G401 (cell line): ENCODE measurements around the gene MYO15A. TPM values are rescaled to one million over a fixed set of nuclear protein-coding genes. Genes with fewer than 3 reads are reported as not detected.

Experiments used
- DNase-seq: peaks from one replicate; pipeline ENCODE4 v3.0.0-alpha.2; 2015; ENCODE audit warnings: low spot score
- in situ Hi-C: cut with HindIII; loops from 2 replicates; pipeline ENCODE4 v1.10.0; 2016; ENCODE audit warnings: low sequenced_read_pairs, mixed read lengths
- total RNA-seq: library from RNA; depleted of rRNA; stranded (reverse); fragments of >200 nt; shearing (Covaris generic); gene quantifications from 2 replicates; pipeline ENCODE4 v1.2.3, GENCODE V29; 2014; rRNA removed

The MYO15A gene, protein sequence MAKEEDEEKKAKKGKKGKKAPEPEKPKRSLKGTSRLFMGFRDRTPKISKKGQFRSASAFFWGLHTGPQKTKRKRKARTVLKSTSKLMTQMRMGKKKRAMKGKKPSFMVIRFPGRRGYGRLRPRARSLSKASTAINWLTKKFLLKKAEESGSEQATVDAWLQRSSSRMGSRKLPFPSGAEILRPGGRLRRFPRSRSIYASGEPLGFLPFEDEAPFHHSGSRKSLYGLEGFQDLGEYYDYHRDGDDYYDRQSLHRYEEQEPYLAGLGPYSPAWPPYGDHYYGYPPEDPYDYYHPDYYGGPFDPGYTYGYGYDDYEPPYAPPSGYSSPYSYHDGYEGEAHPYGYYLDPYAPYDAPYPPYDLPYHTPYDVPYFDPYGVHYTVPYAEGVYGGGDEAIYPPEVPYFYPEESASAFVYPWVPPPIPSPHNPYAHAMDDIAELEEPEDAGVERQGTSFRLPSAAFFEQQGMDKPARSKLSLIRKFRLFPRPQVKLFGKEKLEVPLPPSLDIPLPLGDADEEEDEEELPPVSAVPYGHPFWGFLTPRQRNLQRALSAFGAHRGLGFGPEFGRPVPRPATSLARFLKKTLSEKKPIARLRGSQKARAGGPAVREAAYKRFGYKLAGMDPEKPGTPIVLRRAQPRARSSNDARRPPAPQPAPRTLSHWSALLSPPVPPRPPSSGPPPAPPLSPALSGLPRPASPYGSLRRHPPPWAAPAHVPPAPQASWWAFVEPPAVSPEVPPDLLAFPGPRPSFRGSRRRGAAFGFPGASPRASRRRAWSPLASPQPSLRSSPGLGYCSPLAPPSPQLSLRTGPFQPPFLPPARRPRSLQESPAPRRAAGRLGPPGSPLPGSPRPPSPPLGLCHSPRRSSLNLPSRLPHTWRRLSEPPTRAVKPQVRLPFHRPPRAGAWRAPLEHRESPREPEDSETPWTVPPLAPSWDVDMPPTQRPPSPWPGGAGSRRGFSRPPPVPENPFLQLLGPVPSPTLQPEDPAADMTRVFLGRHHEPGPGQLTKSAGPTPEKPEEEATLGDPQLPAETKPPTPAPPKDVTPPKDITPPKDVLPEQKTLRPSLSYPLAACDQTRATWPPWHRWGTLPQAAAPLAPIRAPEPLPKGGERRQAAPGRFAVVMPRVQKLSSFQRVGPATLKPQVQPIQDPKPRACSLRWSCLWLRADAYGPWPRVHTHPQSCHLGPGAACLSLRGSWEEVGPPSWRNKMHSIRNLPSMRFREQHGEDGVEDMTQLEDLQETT (N-terminal part only)
- not detected in 2 replicates for total RNA-seq

DNA sequence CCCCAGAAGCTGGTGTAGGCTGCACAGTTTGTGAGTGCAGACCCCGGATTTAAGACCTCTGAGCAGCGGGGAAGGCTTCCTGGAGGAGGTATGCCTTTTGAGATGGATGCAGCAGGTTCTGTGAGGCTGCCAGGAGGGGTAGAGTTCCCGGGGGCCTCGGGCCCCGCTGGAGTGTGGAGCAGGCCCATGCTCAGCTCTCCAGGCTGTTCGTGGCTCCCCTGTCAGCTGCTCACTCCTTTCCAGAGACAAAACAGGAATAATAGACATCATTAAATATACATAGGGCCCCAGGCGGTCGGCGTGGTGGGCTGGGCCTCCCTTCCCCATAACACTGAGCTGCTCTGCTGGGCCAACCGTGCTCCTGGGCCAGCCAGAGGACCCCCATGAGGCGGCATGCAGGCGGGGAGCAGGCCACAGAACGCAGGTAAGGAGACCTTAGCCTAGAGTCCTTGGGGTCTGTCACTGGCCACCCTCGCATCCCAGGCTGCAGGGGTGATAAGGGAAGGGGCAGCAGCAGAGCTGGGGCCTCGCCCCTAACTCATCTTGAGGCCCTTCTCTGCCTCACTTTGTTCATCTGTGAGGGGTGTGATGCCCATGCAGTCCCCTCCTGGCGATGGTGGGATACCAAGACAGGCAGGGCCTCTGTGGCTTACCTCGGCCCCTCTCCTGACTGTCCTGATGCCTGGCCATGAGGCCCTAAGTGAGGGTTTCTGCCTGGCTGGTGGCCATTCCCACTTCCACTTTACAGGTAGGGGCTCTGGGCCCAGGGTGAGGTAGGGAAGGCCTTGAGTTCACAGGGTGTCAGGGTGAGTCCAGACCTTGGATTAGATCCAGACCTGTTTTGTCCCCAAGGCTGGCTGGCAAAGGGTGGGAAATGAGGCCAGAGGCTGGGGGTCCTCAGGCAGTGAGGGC, at the start of gene MYO15A:
TSS of gene MYO15A (plus strand) at position 356 of the 912 bp plus-strand sequence. CDS start 10,045 bp downstream, outside the sequence.
- in situ Hi-C loops, result no loop called here
- no peak for DNase-seq

DNA sequence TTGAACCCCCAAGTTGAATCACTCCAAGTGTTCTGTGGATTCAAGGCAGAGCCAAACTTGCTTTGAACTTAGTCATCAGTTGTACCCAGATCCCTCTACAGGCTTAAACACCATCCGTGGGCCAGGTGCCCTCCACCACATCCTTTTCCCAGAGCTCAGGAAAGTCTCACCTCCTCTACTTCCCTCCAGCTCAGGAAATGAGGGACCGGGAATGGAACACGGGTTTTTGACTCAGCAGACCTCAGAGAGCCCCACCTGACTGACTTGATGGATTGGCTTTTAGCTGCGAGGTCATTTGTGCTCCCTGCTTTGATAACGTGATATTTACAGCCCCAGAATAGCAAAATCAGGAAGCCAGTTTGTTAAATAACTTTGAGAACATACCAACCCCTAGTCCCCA, 49.3 kb upstream of the MYO15A start:
- DNase-seq, result no peak
- in situ Hi-C loops, result no loop called here

DNA sequence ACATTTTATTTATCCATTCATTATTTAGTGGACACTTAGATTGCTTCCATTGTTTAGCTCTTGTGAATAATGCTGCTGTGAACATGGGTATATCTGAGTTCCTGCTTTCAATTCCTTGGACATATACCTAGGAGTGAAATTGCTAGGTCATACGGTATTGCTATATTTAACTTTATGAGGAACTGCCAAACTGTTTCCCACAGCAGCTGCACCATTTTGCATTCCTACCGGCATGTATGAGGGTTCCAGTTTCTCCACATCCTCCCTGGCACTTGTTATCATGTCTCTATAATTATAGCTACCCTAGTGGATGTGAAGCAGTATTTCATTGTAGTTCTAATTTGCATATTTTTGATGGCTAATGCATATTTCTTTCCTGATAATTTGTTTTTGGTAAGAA, 44.5 kb upstream of the MYO15A start:
- in situ Hi-C loops, result no loop called here
- no peak for DNase-seq

DNA sequence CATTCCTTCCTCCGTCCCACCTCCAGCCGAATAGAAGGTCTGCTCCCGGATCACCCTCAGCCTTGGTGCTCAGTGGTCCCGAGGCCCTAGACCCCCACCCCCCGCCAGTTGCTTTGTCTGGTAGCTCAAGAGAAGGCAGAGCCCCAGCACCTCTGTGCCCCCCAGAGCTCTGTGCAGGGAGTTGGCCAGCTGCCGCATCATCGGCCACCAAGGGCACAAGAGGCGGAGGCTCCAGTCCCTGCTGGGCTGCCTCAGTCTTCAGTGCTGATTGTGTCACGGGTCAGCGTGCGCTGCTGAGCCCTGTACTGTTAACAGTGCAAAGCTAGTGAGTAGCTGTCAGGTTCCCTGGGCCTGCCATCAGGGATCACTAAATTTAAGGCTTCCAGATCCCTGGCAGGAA, 43.0 kb upstream of the MYO15A start:
- in situ Hi-C loops, result no loop called here
- DNase-seq, result no peak

DNA sequence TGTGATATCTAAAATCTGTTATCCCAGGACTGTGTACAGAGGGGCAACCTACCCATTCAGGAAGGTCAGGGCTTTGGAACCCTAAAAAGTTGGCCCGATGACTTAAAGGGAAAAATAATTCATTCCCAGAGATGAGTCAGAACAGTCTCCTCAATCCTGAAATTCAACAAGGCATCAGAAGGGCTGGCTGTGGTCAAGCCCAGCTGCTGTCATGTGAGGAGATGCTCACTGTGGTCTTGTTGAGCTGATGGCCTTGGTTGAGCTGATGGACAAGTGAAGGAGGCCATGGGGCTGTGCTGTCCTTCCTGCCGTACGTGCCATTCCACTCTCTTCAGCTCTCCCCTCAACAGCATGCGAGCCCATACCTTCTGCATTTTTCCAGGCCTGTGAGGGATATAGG, 41.7 kb upstream of the MYO15A start:
- in situ Hi-C loops, result no loop called here
- DNase-seq, result no peak

DNA sequence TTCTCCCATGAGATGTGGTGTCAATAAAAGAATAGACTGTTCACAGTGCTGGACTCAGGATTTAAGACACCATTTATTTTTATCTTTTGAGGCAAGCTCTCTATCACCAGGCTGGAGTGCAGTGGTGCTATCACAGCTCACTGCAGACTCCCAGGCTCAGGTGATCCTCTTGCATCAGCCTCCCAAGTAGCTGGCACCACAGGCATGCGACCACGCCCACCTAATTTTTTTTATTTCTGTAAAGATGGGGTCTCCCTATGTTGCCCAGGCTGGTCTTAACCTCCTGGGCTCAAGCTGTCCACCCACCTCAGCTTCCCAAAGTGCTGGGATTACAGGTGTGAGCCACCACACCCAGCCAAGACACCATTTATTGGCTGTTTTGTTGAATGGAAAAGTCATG, 39.5 kb upstream of the MYO15A start:
- no peak for DNase-seq
- in situ Hi-C loops, result no loop called here

DNA sequence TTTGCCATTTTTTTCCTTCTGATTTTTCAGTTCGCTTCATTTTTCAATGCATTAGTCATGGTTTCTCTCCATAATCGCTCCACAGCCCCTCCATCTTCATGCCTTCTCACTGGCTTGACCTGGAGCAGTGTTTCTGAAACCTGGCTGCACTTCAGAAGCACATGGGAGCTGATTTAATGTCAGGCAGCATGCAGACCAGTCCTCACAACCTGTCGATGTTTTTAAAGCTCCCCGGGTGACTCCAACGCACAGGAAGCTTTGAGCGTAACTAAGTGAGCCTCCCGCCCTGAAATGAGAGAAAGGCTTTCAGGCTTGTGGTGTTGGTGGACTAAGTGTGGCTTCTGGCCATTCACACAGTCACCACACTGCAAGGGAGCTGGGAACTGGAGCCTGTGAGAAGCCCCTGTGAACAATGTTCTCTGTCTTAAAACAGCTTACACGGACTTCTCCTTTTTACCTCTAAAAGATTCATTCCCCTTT, 37.7 kb upstream of the MYO15A start:
- peak; percentile 41 for DNase-seq
- in situ Hi-C loops, result no loop called here

DNA sequence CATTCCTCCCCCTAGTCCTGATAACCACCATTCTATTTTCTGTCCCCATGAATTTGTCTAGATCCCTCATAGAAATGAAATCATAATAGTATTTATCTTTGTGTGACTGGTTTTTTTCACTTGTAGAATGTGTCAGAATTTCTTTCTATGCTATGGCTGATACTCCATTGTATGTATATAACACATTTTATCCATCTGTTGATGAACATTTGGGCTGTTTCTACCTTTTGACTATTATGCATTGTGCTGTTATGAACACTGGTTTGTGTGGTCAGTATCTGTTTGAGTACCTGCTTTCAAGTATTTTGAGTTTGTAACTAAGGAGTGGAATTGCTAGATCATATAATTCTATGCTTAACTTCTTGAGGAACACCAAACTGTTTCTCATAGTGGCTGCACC, 36.8 kb upstream of the MYO15A start:
- in situ Hi-C loops, result no loop called here
- no peak for DNase-seq

DNA sequence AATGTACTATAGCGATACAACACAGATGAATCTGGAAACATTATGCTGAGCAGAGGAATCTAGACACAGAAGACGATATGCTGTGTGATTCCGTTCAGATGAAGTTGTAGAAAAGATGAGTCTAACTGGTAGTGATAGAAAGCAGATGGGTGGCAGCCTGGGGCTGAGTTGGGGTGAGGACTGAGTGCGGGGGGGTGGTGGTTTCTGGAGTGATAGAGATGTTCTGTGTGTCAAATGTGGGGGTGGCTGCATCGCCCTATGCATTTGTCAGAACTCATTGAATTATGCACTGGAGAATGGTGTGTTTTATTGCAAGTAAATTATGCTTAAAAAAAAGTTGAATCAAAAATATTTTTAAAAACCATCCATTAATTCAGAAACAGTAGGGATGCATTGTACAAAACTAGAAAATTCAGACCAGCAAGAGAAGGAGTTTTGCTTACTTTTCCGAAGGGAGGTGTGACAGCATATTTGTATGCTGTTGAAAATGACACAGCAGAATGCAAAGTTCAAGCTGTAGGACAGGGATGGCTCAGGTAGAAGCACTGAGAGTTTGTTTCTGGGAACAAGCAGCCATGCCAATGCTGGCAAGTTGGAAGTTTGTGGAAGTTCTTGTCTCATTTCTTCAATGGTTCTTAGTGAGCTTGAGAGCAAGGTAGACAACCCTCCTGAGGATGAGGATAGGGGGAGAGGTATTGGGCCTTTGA, 33.8 kb upstream of the MYO15A start:
- no peak for DNase-seq
- in situ Hi-C loops, result no loop called here

DNA sequence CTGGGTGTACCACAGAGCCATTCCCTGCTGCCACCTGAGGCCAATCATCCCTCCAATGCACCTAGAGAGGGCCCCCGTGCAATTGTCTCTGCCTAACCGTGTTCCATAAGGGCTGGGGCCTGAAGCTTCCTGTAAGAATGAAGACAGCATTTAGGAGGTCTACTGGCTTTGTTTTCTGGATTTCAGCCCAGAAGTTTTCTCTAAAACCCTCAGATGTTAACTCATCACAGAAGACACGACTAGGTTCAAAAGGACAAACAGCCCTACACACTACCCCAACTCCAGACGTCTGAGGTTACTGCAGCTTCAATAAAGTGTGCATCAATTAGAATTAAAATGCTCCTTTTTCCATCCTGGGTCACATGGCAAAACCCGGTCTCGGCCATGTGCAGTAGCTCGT, 31.6 kb upstream of the MYO15A start:
- no peak for DNase-seq

DNA sequence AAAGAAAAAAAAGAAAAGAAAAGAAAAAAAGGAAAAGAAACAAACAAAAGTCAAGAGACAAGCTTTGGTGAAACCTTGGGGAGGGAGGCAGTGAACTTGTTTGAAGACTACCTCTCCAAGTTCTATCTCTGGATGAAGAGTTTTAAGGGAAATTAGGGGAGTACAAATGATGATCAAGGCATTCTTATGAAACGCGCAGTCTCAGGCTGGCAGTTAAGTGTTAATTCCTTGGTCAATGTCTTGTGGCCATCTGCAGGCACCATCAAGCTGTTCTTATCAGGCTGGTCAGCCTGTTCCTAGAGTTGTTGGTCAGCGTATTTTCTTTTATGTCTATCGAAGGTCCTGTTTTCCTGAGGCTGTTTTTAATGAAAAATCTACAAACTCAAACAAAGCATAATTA, 29.0 kb upstream of the MYO15A start:
- in situ Hi-C loops, result no loop called here
- no peak for DNase-seq

More for the DNA sequence above, 31.6 kb upstream of the MYO15A start:
- in situ Hi-C loops, result no loop called here

DNA sequence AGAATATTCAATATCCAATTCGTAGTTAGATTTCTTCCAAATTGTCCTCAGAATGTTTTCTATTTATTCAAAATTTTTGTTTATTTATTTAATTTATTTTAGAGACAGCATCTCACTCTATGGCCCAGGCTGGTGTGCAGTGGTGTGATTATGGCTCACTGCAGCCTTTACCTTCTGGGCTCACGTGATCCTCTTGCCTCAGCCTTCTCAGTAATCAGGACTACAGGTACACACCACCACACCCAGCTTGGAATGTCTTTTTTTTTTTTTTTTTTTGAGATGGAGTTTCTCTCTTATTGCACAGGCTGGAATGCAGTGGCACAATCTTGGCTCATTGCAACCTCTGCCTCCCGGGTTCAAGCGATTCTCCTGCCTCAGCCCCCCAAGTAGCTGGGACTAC, 24.3 kb upstream of the MYO15A start:
- in situ Hi-C loops, result no loop called here
- DNase-seq, result no peak

DNA sequence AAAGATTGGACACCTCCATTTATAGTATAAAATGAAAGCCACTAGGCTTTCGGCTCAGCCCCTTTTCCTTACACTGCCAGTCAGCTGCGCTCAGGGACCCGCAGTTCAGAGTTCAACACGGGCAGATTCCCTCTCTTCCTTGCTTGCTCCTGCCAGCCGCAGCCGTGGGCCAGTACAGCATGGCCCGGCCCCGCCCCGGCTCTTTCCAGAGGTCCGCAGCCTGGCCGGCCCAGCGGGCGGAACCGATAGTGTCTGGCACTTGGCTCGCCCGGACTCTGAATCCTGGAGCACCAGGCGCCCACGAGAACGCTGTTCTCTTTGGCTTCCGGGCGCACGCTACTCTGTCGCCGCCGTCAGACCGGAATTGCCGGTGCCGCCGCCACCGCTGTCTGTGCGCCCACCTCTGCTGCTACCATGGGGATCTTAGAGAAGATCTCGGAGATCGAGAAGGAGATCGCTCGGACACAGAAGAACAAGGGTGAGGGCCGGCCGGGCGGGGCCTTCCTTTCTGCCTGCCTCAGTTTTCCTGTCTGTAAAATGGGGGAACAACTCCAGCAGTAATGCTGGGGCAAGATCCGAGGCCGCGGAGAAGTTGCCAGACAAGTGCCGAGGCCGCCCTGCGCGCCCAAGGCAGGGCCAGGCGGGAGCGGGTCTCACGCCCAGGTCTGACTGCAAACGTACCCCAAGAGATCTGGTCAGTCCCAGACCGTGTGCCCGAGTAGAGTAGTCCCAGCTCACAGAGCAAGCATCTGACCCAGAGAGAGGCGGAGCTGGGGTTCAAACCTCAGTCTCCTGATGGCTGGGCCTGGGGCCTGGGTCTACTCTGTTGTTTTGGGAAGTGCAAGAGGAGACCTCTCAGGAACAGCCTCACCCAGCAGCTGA, 20.7 kb upstream of the MYO15A start, which contains the start of gene DRG2:
TSS of gene DRG2 (plus strand) at position 339 of the 882 bp plus-strand sequence. CDS start at position 415, 76 bp downstream.
- peak; percentile 89 for DNase-seq
- in situ Hi-C loops, result no loop called here

DNA sequence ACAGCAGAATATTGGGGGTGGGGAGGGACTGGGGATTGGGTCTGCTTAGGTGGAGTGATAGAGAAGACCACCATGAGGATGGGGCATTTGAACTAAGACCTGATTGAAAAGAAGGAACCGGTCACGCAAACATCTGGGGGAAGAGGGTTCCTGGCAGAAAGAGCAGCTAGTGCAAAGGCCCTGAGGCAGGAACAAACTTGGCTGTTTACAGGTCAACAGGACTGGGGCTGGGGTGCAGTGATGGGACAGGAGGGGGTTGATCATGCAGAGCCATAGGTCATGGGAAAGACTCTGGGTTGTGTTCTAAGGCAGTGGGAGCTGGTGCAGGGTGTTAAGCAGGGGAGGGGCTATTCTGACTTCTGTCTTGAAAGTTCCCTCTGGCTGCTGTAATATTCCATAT, 18.9 kb upstream of the MYO15A start:
- no peak for DNase-seq
- in situ Hi-C loops, result no loop called here

DNA sequence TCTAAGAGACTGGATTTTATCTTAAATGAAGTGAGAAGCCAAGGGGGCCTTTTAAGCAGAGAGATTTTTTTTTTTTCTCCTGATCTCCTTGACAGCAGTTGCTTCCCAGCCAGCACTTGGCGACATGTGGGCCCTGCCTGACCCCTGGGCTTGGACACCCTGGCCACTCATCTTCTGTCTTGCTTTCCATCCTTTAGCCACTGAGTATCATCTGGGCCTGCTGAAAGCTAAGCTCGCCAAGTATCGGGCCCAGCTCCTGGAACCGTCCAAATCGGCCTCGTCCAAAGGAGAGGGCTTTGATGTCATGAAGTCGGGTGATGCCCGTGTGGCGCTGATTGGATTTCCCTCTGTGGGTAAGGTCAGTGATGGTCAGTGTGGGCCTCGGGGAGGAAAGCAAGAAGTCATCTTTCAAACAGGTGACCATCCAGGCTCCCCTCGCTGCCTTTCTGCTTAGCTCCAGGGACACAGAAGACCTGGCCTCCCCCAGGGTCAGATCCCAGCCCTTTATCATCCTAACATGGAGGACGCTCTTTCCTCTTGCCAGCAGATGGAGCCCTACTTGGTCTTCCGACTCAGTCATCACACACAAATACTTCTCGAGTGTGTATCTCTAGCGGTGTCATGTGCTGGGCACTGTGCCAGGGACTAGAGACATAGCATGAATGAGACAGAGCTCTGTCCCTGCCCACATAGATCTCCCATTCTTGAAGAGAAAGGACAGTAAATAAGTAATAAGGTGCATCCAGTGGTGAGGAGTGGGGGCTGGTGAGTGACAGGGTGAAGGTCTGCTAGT, 14.7 kb upstream of the MYO15A start:
- DNase-seq, result peak; percentile 22
- in situ Hi-C loops, result no loop called here

DNA sequence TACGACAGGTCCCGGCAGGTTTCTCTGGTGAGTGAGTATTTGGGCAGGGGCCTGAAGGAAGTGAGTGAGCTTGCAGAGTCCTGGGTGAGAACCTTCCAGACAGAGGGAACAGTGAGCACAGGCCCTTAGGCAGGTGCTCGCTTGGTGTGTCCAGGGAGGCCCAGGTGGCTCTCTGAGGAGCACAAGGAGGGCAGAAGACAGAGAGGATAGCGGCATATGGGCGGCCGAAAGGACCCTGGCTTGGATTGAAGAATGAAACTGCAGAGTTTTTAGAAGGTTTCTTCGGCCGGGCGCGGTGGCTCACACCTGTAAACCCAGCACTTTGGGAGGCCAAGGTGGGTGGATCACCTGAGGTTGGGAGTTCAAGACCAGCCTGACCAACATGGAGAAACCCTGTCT, 14.1 kb upstream of the MYO15A start:
- in situ Hi-C loops, result no loop called here
- DNase-seq, result no peak
